ENCODE measurements around the gene GABBR2. TPM values are rescaled to one million over a fixed set of nuclear protein-coding genes. Genes with fewer than 3 reads are reported as not detected.
"Not testable (repeated sequence)": the region's sequence is repeated elsewhere in the genome, so short reads cannot be mapped to it uniquely, and the experiment has no call there.

Gene GABBR2
- total and polyA plus RNA-seq, 4 experiments from 2014 or later: not detected

DNA sequence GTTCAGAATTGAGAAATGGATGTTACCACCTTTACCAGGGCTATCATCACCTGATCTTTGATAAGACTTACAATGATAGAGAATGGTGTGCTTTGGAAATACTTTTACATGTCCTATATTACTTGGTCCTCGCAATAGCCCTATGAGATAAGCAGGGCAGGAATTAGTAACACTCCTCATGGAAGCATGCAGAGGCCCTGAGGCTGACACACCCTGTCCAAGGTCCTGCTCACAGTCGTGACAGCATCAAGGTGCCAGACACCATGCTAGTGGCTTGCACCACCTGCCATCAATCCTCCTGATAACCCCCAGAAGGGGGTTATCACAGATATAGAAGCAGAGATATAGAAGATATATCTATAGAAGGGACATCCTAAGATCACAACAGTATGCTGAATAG lies 236.5 kb downstream of the GABBR2 start:
- no peak for DNase-seq
- H3K36me3 Mint-ChIP-seq: no peaks in the 10 kb centered on the region
- Histone ChIP-seq H3K4me1 (ENCODE audit: insufficient read depth, low read length) (no peaks in the 10 kb centered on the region), H3K36me3 (ENCODE audit: insufficient read depth, low read length) (no peaks in the 10 kb centered on the region), H3K27ac (ENCODE audit: low read depth, low read length) (no peak overlapping the region), H3K27me3 (ENCODE audit: insufficient read depth, low read length) (no peaks in the 10 kb centered on the region), H3K9me3 (ENCODE audit: control insufficient read depth in 1 of 2, low read length in 2 of 2) (no peaks in the 10 kb centered on the region), H3K4me3 (ENCODE audit: low read length in 2 of 2) (no peak overlapping the region)
- H3K9me3 Mint-ChIP-seq: peaks cover 0 to 9% (median 1%) of the 10 kb centered on the region in 8 donors
- H3K27ac Mint-ChIP-seq: no peak overlapping the region
- ChIA-PET CTCF (ENCODE audit: partially characterized antibody) (no interaction called here), POLR2A (ENCODE audit: partially characterized antibody) (no interaction called here)
- intact Hi-C loops (cut with micrococcal nuclease): no loop called here
- peaks cover 10 to 17% of the 10 kb centered on the region in 2 donors for H3K27me3 Mint-ChIP-seq
- no peak overlapping the region for H3K4me3 Mint-ChIP-seq
- H3K4me1 Mint-ChIP-seq: no peaks in the 10 kb centered on the region

GRCh38 chr9:98471185-98471584 lies 237.6 kb downstream of the GABBR2 start:
- Histone ChIP-seq H3K27me3 (ENCODE audit: insufficient read depth, low read length) (no peaks in the 10 kb centered on the region), H3K9me3 (ENCODE audit: control insufficient read depth in 1 of 2, low read length in 2 of 2) (no peaks in the 10 kb centered on the region), H3K27ac (ENCODE audit: low read depth, low read length) (no peak overlapping the region), H3K4me1 (ENCODE audit: insufficient read depth, low read length) (no peaks in the 10 kb centered on the region), H3K4me3 (ENCODE audit: low read length in 2 of 2) (no peak overlapping the region), H3K36me3 (ENCODE audit: insufficient read depth, low read length) (no peaks in the 10 kb centered on the region)
- CTCF ChIA-PET (ENCODE audit: partially characterized antibody): no interaction called here
- Mint-ChIP-seq H3K27ac (no peak overlapping the region), H3K4me3 (no peak overlapping the region), H3K4me1 (no peaks in the 10 kb centered on the region), H3K27me3 (peaks cover 8 to 19% of the 10 kb centered on the region in 2 donors), H3K9me3 (peaks cover 0 to 9% (median 2%) of the 10 kb centered on the region in 8 donors), H3K36me3 (no peaks in the 10 kb centered on the region)
- DNase-seq: no peak
- POLR2A ChIA-PET (ENCODE audit: partially characterized antibody): no interaction called here
- intact Hi-C loops (cut with micrococcal nuclease): no loop called here

DNA sequence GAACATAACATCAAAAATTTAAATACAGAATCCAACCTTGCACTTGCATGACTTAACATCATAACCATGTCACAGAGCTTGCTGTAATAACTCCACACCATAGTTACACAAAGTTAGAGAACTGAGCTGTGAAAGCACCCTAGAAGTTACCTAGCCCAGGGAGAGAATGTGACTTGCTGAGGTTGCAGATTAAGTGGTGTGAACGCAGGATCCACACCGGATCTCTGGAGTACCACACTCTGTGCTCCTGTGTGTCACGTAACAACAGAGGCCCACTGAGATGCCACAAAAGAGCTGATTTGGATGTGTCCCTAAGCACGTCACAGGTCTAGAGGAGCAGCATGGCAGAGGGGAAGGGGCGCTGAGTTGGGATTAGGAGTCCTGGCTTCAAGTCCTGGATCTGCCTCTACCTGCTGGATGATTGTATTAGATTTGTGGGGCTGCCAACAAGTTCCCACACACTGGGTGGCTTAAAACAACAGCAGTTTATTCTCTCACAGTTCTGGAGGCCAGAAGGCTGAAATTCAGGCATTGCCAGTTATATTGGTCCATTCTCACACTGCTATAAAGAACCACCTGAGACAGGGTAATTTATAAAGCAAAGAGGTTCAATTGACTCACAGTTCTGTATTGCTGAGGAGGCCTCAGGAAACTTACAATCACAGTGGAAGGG lies 240.0 kb downstream of the GABBR2 start:
- H3K36me3 Mint-ChIP-seq: no peaks in the 10 kb centered on the region
- intact Hi-C loops (cut with micrococcal nuclease): no loop called here
- H3K9me3 Mint-ChIP-seq: peaks cover 0 to 16% (median 3%) of the 10 kb centered on the region in 8 donors
- no peak overlapping the region for H3K27ac Mint-ChIP-seq
- no peaks in the 10 kb centered on the region for H3K4me1 Mint-ChIP-seq
- DNase-seq: no peak
- H3K36me3 ChIP-seq (ENCODE audit: insufficient read depth, low read length): no peaks in the 10 kb centered on the region
- no peak overlapping the region for H3K4me3 ChIP-seq (ENCODE audit: low read length in 2 of 2)
- no peak overlapping the region for H3K27ac ChIP-seq (ENCODE audit: low read depth, low read length)
- peaks cover 5 to 13% of the 10 kb centered on the region in 2 donors for H3K27me3 Mint-ChIP-seq
- no peaks in the 10 kb centered on the region for H3K27me3 ChIP-seq (ENCODE audit: insufficient read depth, low read length)
- no peaks in the 10 kb centered on the region for H3K4me1 ChIP-seq (ENCODE audit: insufficient read depth, low read length)
- CTCF ChIA-PET (ENCODE audit: partially characterized antibody): no interaction called here
- POLR2A ChIA-PET (ENCODE audit: partially characterized antibody): no interaction called here
- H3K9me3 ChIP-seq (ENCODE audit: control insufficient read depth in 1 of 2, low read length in 2 of 2): no peaks in the 10 kb centered on the region
- no peak overlapping the region for H3K4me3 Mint-ChIP-seq

DNA sequence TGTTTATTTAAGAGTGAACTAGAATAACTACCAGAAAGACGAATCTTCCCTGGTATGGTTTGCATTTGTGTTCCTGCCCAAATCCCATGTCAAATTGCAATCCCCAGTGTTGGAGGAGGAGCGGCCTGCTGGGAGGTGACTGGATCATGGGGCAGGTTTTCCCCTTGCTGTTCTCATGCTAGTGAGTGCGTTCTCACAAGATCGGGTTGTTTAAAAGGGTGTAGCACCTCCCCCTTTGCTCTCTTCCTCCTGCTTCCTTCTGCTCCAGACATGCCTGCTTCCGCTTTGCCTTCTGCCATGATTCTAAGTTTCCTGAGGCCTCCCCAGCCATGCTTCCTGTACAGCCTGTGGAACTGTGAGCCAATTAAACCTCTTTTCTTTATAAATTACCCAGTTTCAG lies 242.9 kb downstream of the GABBR2 start:
- Mint-ChIP-seq H3K9me3 (peaks cover 0 to 41% (median 25%) of the 10 kb centered on the region in 8 donors), H3K4me3 (no peak overlapping the region), H3K36me3 (no peaks in the 10 kb centered on the region), H3K27ac (no peak overlapping the region), H3K4me1 (no peaks in the 10 kb centered on the region), H3K27me3 (peaks cover 3 to 7% of the 10 kb centered on the region in 2 donors)
- Histone ChIP-seq H3K4me1 (ENCODE audit: insufficient read depth, low read length) (no peaks in the 10 kb centered on the region), H3K27me3 (ENCODE audit: insufficient read depth, low read length) (no peaks in the 10 kb centered on the region), H3K36me3 (ENCODE audit: insufficient read depth, low read length) (no peaks in the 10 kb centered on the region), H3K9me3 (ENCODE audit: control insufficient read depth in 1 of 2, low read length in 2 of 2) (no peaks in the 10 kb centered on the region), H3K27ac (ENCODE audit: low read depth, low read length) (no peak overlapping the region), H3K4me3 (ENCODE audit: low read length in 2 of 2) (no peak overlapping the region)
- DNase-seq: no peak
- ChIA-PET POLR2A (ENCODE audit: partially characterized antibody) (no interaction called here), CTCF (ENCODE audit: partially characterized antibody) (no interaction called here)
- intact Hi-C loops (cut with micrococcal nuclease): no loop called here

- H3K36me3 ChIP-seq (ENCODE audit: insufficient read depth, low read length); CTCF ChIA-PET (ENCODE audit: partially characterized antibody); H3K4me1 Mint-ChIP-seq; H3K27ac Mint-ChIP-seq; POLR2A ChIA-PET (ENCODE audit: partially characterized antibody); H3K4me1 ChIP-seq (ENCODE audit: insufficient read depth, low read length); H3K27me3 ChIP-seq (ENCODE audit: insufficient read depth, low read length); H3K36me3 Mint-ChIP-seq; H3K27me3 Mint-ChIP-seq; H3K4me3 Mint-ChIP-seq; H3K4me3 ChIP-seq (ENCODE audit: low read length in 2 of 2); intact Hi-C loops (cut with micrococcal nuclease); DNase-seq; H3K27ac ChIP-seq (ENCODE audit: low read depth, low read length); H3K9me3 ChIP-seq (ENCODE audit: control insufficient read depth in 1 of 2, low read length in 2 of 2): not testable (repeated sequence)
- H3K9me3 Mint-ChIP-seq: peaks cover 0 to 48% (median 35%) of the 10 kb centered on the region in 8 donors
These were observed 244.5 kb downstream of the GABBR2 start for GRCh38 chr9:98464156-98464690.

GRCh38 chr9:98462310-98462709 lies 246.4 kb downstream of the GABBR2 start:
- H3K9me3 ChIP-seq (ENCODE audit: control insufficient read depth in 1 of 2, low read length in 2 of 2): no peaks in the 10 kb centered on the region
- intact Hi-C loops (cut with micrococcal nuclease): no loop called here
- CTCF ChIA-PET (ENCODE audit: partially characterized antibody): no interaction called here
- H3K27me3 ChIP-seq (ENCODE audit: insufficient read depth, low read length): no peaks in the 10 kb centered on the region
- H3K27me3 Mint-ChIP-seq: peaks cover 3 to 4% of the 10 kb centered on the region in 2 donors
- H3K36me3 ChIP-seq (ENCODE audit: insufficient read depth, low read length): no peaks in the 10 kb centered on the region
- DNase-seq: no peak
- H3K4me3 Mint-ChIP-seq: no peak overlapping the region
- H3K27ac ChIP-seq (ENCODE audit: low read depth, low read length): no peak overlapping the region
- H3K4me3 ChIP-seq (ENCODE audit: low read length in 2 of 2): no peak overlapping the region
- no peaks in the 10 kb centered on the region for H3K36me3 Mint-ChIP-seq
- no peaks in the 10 kb centered on the region for H3K4me1 Mint-ChIP-seq
- H3K4me1 ChIP-seq (ENCODE audit: insufficient read depth, low read length): no peaks in the 10 kb centered on the region
- peaks cover 0 to 56% (median 38%) of the 10 kb centered on the region in 8 donors for H3K9me3 Mint-ChIP-seq
- no peak overlapping the region for H3K27ac Mint-ChIP-seq
- POLR2A ChIA-PET (ENCODE audit: partially characterized antibody): no interaction called here

- H3K4me1 Mint-ChIP-seq: no peaks in the 10 kb centered on the region
- peaks cover 8 to 16% of the 10 kb centered on the region in 2 donors for H3K27me3 Mint-ChIP-seq
- Histone ChIP-seq H3K36me3 (ENCODE audit: insufficient read depth, low read length) (no peaks in the 10 kb centered on the region), H3K9me3 (ENCODE audit: control insufficient read depth in 1 of 2, low read length in 2 of 2) (no peaks in the 10 kb centered on the region), H3K27me3 (ENCODE audit: insufficient read depth, low read length) (no peaks in the 10 kb centered on the region), H3K4me3 (ENCODE audit: low read length in 2 of 2) (no peak overlapping the region), H3K4me1 (ENCODE audit: insufficient read depth, low read length) (no peaks in the 10 kb centered on the region), H3K27ac (ENCODE audit: low read depth, low read length) (no peak overlapping the region)
- ChIA-PET CTCF (ENCODE audit: partially characterized antibody) (no interaction called here), POLR2A (ENCODE audit: partially characterized antibody) (no interaction called here)
- no peaks in the 10 kb centered on the region for H3K36me3 Mint-ChIP-seq
- intact Hi-C loops (cut with micrococcal nuclease): no loop called here
- H3K9me3 Mint-ChIP-seq: peaks cover 0 to 56% (median 38%) of the 10 kb centered on the region in 8 donors
- no peak for DNase-seq
- no peak overlapping the region for H3K4me3 Mint-ChIP-seq
- no peak overlapping the region for H3K27ac Mint-ChIP-seq
These were observed 248.0 kb downstream of the GABBR2 start for GRCh38 chr9:98460704-98461103.

All from CD4-positive, alpha-beta memory T cell (primary cell).